Parathyroid adenoma (tissue), 2 donors: ENCODE data around the gene TSPYL4.

ENCODE experiments used
- H2AFZ ChIP-seq: fragments of 300-600 bp; sonication (generic); one replicate; pipeline ENCODE4 v1.7.0; 2017; ENCODE audit warnings: antibody characterized with exemption, mild to moderate bottlenecking
- H3K27ac ChIP-seq: fragments of 300-600 bp; sonication (generic); one replicate; pipeline ENCODE4 v1.7.0; 2017
- H3K27me3 ChIP-seq: fragments of 300-600 bp; sonication (generic); one replicate; pipeline ENCODE4 v1.7.0; 2017; ENCODE audit warnings: low read length; ENCODE audit not compliant: control insufficient read depth, insufficient read depth
- H3K36me3 ChIP-seq: fragments of 300-600 bp; sonication (generic); one replicate; pipeline ENCODE4 v1.7.0; 2017; ENCODE audit warnings: low read length; ENCODE audit not compliant: control insufficient read depth, insufficient read depth
- H3K4me1 ChIP-seq: fragments of 300-600 bp; sonication (generic); one replicate; pipeline ENCODE4 v1.7.0; 2017; ENCODE audit warnings: control low read depth
- H3K4me2 ChIP-seq: fragments of 300-600 bp; sonication (generic); one replicate; pipeline ENCODE4 v1.7.0; 2017; ENCODE audit warnings: low read length
- H3K4me3 ChIP-seq: fragments of 300-600 bp; sonication (generic); one replicate; pipeline ENCODE4 v1.7.0; 2017; ENCODE audit warnings: low read depth, low read length
- H3K79me2 ChIP-seq: fragments of 300-600 bp; sonication (generic); one replicate; pipeline ENCODE4 v1.7.0; 2017; ENCODE audit warnings: control low read depth
- H3K9ac ChIP-seq: fragments of 300-600 bp; sonication (generic); one replicate; pipeline ENCODE4 v1.7.0; 2017; ENCODE audit warnings: mild to moderate bottlenecking
- H3K9me3 ChIP-seq: fragments of 300-600 bp; sonication (generic); one replicate; pipeline ENCODE4 v1.7.0; 2017; ENCODE audit warnings: low read length; ENCODE audit not compliant: control insufficient read depth
- TF ChIP-seq, protein P1 (sequence below): fragments of 300-600 bp; sonication (generic); IDR thresholded peaks from one replicate; pipeline ENCODE4 v1.7.0; 2017; ENCODE audit warnings: antibody characterized with exemption, mild to moderate bottlenecking
- donor health status: primary hyperparathyroidism.

TSPYL4 gene

DNA sequence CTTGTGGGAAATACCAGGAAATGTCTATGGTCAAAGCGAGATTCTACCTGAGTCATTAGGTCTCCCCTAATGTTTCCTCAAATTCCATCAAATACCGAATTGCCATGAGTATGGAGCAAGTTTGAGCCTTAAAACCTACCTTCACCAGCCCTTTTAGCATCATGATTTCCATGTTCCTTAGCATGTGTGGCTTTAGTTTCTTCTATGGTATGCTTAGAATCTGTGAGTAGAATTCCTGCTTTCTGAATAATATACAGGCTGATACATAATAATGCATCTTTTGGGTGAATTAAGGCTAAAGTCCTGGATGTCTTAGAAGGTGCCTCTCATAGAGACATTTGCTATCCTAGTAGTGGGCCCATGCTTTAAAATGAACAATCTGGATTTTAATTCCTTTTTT lies 32.0 kb downstream of the TSPYL4 start:
- TF ChIP-seq, protein P1, sequence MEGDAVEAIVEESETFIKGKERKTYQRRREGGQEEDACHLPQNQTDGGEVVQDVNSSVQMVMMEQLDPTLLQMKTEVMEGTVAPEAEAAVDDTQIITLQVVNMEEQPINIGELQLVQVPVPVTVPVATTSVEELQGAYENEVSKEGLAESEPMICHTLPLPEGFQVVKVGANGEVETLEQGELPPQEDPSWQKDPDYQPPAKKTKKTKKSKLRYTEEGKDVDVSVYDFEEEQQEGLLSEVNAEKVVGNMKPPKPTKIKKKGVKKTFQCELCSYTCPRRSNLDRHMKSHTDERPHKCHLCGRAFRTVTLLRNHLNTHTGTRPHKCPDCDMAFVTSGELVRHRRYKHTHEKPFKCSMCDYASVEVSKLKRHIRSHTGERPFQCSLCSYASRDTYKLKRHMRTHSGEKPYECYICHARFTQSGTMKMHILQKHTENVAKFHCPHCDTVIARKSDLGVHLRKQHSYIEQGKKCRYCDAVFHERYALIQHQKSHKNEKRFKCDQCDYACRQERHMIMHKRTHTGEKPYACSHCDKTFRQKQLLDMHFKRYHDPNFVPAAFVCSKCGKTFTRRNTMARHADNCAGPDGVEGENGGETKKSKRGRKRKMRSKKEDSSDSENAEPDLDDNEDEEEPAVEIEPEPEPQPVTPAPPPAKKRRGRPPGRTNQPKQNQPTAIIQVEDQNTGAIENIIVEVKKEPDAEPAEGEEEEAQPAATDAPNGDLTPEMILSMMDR: no peak
- no peak overlapping the region for H3K27ac ChIP-seq
- H3K4me1 ChIP-seq: peaks cover 6% of the 10 kb centered on the region

DNA sequence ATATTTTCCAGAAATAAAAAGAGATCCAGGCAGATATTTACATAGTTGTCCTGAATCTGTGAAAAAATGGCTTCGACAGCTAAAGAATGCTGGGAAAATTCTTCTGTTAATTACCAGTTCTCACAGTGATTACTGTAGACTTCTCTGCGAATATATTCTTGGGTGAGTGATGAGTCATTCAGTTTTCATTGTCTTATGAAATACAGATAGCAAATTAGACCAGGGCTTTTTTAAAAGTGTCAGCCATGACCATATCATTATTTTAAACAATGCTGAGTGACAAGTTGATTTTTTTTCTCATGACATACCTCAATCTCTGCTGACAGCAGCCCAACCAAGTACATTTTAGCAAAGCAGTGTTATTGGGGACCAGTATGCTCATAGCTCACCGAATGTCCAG lies 32.8 kb downstream of the TSPYL4 start:
- Histone ChIP-seq H3K9me3 (no peaks in the 10 kb centered on the region), H3K9ac (no peak overlapping the region), H3K4me1 (peaks cover 6% of the 10 kb centered on the region), H3K27ac (no peak overlapping the region), H3K36me3 (no peaks in the 10 kb centered on the region), H2AFZ (no peak overlapping the region), H3K4me3 (no peak overlapping the region), H3K27me3 (no peaks in the 10 kb centered on the region), H3K4me2 (no peak overlapping the region), H3K79me2 (no peaks in the 10 kb centered on the region)
- TF ChIP-seq, protein P1: no peak

More for the DNA sequence above, 32.0 kb downstream of the TSPYL4 start:
- no peak overlapping the region for H2AFZ ChIP-seq
- no peak overlapping the region for H3K4me3 ChIP-seq
- no peaks in the 10 kb centered on the region for H3K9me3 ChIP-seq
- H3K36me3 ChIP-seq: no peaks in the 10 kb centered on the region
- H3K9ac ChIP-seq: no peak overlapping the region
- H3K27me3 ChIP-seq: no peaks in the 10 kb centered on the region
- H3K4me2 ChIP-seq: no peak overlapping the region
- H3K79me2 ChIP-seq: no peaks in the 10 kb centered on the region

DNA sequence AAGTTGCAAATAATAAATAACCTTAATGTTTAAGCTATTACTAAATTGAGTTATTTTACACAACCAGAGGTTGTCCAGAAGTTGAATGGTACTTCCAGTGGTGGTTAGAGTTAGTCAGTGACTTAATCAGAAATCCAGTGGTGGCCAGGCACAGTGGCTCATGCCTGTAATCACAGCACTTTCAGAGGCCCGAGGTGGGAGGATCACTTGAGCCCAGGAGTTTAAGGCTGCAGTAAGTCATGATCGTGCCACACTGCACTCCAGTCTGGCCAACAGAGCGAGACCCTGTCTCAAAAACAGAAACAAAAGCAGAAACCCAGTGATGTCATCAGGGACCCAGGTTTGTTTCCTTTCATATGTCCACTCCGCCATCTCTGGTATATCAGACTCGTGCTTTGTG lies 35.0 kb downstream of the TSPYL4 start:
- H3K4me3 ChIP-seq: no peak overlapping the region
- no peak overlapping the region for H2AFZ ChIP-seq
- TF ChIP-seq, protein P1: no peak
- peaks cover 6% of the 10 kb centered on the region for H3K4me1 ChIP-seq
- H3K27me3 ChIP-seq: no peaks in the 10 kb centered on the region
- no peak overlapping the region for H3K4me2 ChIP-seq
- H3K9ac ChIP-seq: no peak overlapping the region
- H3K36me3 ChIP-seq: no peaks in the 10 kb centered on the region
- no peaks in the 10 kb centered on the region for H3K9me3 ChIP-seq
- H3K27ac ChIP-seq: no peak overlapping the region
- H3K79me2 ChIP-seq: no peaks in the 10 kb centered on the region

DNA sequence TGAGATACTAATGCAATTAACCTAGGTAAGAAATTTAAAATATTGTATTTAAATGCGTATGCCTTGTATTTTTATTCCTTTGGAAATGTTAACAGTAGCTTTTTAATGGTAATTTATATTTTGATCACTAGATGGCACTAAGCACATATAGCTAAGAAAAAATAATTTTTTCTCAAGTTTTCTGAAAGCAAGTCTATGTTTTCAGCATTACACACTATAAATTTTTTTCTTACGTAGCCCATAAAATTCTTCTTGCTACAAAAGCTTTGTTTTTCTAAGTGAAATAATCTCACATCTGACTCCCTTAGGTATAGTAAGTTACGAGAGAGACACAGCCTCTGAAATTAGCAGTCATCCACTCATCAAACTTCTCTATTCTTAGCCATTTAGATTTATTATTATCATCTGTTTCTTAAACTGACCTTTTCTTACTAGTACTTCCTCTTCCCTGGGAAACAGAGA lies 35.7 kb downstream of the TSPYL4 start:
- Histone ChIP-seq H3K4me3 (no peak overlapping the region), H3K27me3 (no peaks in the 10 kb centered on the region), H3K4me1 (peaks cover 6% of the 10 kb centered on the region), H3K9ac (no peak overlapping the region), H3K79me2 (no peaks in the 10 kb centered on the region), H2AFZ (no peak overlapping the region), H3K4me2 (no peak overlapping the region), H3K36me3 (no peaks in the 10 kb centered on the region), H3K9me3 (no peaks in the 10 kb centered on the region), H3K27ac (no peak overlapping the region)
- TF ChIP-seq, protein P1: peak; percentile 52

DNA sequence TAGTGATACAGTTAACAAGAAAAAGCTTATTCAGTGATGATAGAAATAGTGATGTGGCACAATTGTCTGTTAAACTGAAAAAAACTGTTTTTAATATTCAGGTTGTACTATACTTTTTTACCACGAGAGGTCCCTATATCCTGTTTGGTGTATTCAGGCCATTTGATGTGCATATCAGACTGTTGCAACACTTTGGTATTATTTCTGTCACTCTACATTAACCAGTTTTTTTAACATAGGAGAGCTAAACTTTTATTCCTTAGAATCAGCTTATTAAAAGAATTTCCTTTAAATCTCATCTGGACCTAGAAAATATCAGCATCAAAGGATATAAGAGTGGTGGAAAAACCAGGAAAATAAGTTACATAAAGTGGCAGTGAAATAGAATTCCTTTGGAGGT lies 36.8 kb downstream of the TSPYL4 start:
- H3K4me2 ChIP-seq: no peak overlapping the region
- TF ChIP-seq, protein P1: peak; percentile 37
- no peak overlapping the region for H3K27ac ChIP-seq
- no peak overlapping the region for H3K4me3 ChIP-seq
- no peaks in the 10 kb centered on the region for H3K79me2 ChIP-seq
- H3K9me3 ChIP-seq: no peaks in the 10 kb centered on the region
- H3K9ac ChIP-seq: no peak overlapping the region
- no peaks in the 10 kb centered on the region for H3K27me3 ChIP-seq
- H3K4me1 ChIP-seq: peaks cover 6% of the 10 kb centered on the region
- no peak overlapping the region for H2AFZ ChIP-seq
- H3K36me3 ChIP-seq: no peaks in the 10 kb centered on the region
